Measurements from ENCODE around the gene TGM2.

TGM2 gene

DNA sequence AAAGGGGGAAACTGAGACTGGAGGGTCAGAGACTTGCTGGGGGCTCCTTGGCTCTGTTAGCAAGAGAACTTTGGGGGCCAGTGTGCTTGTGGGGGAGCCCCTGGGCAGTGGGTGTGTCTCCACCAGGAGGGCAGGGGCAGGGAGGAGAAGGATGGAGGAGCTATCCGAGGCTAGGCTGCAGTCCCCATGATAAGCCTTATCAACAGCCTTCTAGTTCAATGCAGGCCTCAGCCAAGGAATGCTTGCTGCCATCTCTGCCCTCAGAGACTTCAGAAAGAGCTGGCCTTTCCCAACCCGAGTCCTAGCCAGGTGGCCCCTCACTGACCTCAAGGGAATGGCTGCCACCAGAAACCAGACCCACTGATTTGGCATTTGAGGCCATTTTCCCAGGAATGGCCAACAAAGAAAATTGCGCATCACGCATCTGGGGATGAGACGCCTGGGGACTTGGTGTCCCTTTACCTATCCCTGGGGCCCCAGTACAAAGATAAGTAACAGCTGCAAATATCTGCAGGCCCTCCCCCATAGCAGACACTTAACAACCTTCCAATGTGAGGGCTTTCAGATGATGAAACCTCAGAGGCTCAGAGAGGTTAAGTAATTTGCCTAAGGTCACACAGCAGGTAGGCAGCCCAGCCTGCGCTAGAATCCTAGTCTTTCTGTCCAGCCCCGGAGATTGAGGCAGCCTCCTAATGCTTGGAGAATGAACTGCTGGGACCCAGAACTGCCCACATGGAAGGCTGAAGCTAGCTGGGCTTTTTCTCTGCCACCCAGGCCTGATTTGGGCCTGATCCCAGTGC is 4.9 kb downstream of the TGM2 start:
- DNase-seq (ENCODE audit: low spot score): no peak

DNA sequence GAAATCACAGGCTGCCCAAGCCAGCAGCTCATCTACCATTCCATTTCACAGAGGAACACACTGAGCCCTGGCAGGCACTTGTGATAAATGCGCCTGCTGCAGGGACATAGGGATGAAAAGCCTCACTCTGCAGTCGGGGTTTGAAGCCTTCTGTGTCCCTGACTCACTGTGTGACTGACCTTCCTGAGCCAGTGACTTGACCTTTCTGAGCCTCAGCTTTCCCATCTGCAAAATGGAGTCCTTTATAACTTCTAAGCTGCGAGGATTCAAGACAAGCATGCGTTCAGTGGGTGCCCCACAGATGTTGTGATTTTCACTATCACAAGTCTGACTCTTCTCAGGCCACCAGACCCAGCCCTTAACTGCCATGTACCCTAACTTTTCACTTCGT is 5.5 kb downstream of the TGM2 start:
- no peak for DNase-seq (ENCODE audit: low spot score)

DNA sequence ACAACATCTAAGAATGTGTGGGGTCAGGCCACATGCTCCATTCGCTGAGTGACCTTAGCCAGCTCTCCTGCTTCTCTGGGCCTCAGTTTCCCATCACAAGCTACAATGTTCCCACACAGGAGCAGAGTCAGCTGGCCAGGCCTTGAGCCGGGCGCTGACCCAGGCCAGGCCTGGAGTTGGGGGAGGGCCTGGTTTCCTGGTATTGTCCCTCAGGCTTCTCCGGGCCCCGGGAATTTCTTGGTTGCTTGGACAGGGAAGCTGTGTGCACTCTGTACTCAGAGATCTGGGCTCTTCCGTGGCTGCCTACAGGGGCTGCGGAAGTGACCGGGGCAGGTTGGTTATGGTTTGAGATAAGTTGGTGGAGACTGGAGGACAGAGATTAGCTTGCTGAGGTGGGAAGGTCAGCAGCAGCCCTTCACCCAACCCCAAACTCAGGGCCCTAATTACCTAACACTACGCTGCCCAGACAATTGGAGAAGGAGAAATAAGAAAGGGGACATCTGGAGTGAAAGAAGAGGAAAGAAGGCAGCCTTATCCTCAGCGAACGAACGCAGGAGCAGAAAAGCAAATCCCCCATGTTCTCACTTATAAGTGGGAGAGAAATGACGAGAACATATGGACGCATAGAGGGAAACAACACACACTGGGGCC is 6.2 kb downstream of the TGM2 start:
- DNase-seq (ENCODE audit: low spot score): no peak

DNA sequence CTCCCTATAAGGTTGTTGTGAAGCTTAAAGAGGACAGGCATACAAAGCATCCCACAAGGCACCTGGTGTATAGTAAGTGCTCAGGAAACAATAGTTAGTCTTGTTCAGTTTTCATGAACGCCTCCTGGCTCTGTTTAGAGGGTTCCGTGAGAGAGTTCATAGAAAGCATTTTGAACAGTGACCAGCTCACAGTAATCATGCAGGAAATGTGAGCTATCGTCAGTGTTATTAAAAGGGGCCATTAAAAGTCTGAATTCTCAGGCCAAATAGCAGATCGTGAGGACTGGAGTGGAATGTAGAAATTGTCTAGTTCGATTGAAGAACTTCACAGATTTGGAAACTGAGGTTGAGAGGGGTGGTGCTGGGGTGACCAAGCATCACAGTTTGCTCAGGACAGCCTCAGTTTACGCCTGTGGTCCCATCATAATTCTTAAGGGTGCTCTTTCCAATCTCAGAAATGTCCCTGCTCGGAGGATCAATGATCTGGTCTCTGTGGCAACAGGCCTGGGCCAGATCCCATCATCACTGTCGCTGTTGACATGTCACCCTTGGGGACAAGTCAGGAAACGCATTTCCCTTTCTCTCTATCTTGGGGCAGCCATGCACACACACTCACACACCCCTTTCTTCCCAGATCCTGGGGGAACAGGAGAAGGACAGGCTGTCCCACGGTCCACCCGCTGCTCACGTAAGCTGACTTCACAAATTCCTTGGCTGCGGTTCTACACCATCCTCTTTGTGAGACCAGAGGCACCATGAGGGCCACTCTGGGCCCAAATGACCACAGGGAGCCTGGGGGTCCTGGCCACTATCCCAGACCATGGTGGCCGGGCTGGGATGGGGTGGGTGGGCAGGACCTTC is 7.2 kb downstream of the TGM2 start:
- DNase-seq (ENCODE audit: low spot score): no peak

DNA sequence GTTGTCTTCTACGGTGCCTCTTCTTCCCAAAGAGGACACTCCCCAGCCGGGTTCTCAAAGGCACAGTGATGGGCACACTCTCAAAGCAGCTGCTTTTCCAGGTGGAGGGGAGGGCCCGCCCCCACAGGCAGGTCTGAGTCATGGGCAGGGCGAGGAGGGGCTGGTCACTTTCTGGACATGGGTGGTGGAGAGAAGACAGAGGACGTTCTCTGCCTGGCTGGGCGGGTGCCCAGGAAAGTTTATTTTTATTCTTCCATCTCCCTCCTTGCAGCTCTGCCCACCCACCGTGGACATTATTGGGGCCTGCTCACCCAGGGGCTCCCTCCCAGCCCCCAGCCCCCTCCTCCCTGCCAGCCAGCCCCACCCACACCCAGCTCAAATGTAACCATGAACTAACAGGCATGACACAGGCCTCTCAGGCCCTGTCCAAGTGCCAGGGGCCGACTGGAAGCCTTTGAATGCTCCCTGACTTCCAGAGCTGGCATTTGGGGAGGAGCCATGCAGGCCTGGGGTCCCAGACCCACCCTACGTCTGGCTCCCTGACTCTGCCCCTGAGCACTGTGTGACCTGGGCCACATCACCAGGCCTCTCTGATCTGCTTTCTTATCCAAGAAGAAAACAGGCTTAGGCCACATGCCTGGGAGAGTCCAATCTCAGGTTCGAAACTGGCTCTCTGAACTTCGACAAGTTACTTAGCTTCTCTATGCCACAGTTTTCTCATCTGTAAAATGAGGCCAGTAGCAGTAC is 8.0 kb downstream of the TGM2 start:
- DNase-seq (ENCODE audit: low spot score): no peak

DNA sequence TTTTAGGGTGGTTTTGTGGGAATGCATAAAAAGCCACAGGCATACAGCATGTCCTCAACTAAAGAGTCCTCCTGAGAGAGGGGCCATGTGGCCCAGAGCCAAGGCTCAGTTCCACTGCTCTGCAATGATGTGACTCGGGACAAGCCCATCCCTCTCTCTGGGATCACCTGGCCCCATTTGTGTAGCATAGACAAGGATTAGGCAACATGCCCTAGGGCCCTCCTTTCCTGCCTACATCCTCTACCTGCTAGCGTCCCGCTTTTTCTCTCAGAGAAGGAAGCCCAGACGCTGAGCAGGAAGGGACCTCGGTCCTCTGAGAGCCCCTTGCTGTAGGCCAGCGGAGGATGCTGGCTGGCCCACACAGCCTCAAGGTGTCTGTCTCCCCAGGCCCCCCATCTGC is 8.8 kb downstream of the TGM2 start:
- no peak for DNase-seq (ENCODE audit: low spot score)

DNA sequence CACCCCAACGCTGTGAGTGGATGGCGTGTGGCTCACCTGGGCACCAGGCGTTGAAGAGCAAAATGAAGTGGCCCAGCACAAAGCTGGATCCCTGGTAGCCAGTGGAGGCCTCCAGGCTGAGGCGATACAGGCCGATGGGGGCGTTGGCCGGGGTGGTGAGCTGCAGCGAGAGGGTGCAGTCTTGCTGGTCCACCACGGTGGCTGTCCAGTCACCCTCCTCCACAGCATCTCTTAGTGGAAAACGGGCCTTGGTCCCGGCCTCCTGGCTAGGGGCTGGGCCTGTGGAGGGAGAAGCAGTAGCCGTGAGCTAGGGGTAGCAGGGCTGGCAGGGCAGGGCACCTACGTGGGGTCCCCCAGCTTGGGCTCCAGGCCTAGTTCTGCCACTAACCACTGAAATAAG is 9.3 kb downstream of the TGM2 start:
- DNase-seq (ENCODE audit: low spot score): no peak

DNA sequence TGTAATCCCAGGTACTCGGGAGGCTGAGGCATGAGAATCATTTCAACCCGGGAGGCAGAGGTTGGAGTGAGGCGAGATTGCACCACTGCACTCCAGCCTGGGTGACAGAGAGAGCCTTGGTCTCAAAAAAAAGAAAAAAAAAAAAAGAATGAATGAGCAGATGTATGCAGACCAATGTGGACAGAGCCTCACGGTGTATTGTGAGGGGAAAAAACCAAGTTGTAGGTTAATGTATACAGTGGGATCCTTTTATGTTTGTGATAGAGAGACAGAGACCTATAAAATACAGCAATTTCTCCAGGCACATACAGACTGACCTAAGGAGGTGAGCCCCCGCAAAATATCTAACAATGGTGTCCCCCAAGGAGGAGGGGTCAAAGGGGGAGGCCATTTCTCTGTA is 11.7 kb downstream of the TGM2 start:
- no peak for DNase-seq (ENCODE audit: low spot score)

DNA sequence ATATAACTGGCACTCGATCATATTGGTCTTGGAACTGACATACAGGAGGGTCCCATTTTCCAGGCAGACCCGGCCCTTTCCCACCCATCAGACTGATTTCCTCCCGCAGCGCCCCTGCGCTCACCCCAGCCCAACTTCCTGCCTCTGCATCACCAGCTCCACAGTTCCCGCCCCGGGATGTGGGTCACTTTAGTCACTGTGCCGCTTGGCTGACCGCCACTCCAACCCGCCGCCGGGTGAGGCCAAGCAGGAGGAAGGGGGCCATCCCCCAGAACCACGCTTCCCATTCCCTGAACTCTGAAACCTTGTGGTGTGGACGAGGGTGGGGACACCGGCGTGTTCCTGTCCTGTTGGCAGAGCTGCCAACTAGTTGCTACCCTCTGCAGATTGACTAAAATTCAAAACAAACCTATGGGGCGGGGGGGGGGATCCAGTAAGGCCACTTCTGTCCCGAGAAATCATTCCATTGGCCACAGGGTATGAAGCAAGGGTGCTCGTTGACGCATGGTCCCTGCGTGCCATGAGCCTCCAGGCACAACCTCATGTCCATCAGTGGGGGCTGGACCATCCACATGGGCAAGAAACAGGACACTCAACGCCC is 12.3 kb downstream of the TGM2 start:
- no peak for DNase-seq (ENCODE audit: low spot score)

DNA sequence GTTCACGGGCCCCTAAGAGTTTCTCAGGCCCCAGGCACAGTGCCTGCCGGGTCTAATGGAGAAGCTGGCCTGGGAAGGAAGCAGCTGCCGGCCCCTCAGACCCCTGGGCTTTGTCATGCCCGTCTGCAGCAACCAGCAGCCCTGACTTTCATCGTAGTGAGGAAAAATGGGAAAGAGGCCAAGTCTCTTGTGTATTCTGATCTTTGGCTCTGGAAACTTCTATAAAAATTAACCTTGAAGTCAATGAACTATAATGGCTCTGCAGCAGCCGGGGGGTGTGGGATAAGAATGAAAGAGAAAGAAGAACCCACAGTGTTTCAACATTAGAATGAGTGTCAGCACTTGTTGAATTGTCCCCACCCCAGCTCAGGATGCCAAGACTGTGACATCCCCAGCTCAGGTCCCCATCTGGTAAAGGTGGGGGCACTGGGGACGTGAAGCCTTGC is 12.9 kb downstream of the TGM2 start:
- DNase-seq (ENCODE audit: low spot score): no peak

DNA sequence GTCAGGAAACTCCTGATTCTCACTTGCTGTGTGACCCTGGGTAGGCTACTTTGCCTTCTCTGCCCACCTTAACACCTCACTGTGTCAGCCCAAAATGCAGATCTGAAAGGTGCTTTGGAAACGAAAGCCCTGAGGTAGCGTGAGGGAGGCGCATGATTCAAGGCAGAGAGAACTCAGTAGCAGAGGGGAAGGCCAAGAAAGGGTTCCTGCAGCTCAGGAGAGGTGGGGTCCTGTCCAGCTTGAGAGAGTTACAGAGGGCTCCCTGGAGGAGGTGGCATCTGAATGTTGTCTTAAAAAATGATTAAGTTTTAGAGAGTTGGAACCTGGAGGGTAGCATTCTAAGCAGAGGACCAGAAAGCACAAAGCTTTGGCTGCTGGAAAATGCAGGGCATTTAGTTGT is 13.6 kb downstream of the TGM2 start:
- no peak for DNase-seq (ENCODE audit: low spot score)

DNA sequence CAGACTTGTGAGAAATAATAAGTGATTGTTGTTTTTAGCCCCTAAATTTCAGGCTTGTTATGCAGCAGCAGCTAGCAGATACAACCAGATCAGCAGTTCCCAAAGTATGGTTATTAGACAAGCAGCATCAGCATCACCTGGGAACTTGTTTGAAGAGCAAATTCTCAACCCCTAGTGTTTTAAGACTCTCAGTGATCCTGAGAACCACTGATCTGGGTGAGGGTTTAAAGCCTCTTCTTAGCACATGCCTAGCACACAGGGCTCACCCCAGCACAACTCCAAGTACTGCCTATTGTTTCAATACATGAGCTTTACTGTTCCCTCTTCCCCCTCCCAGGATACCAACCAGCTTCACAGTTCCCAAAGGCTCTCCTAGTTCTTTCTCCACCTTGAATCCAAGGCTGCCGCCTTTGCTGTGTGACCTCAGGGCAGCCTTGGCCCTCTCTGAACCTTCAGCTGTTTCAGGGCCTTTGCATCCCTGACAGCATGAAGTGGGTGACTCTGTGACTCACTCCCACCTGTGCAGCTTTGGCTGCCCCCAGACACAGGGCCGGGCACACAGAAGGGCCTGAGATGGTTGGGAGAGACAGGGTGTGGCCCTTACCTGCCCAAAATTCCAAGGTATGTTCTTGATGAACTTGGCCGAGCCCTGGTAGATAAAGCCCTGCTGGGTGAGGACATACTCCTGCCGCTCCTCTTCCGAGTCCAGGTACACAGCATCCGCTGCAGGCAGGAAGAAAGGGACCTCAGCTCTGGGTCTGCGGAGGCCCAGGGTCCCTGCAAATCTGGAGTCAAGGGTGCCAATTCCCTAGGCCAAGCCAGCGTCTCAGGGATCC is 14.5 kb downstream of the TGM2 start:
- DNase-seq (ENCODE audit: low spot score): no peak

DNA sequence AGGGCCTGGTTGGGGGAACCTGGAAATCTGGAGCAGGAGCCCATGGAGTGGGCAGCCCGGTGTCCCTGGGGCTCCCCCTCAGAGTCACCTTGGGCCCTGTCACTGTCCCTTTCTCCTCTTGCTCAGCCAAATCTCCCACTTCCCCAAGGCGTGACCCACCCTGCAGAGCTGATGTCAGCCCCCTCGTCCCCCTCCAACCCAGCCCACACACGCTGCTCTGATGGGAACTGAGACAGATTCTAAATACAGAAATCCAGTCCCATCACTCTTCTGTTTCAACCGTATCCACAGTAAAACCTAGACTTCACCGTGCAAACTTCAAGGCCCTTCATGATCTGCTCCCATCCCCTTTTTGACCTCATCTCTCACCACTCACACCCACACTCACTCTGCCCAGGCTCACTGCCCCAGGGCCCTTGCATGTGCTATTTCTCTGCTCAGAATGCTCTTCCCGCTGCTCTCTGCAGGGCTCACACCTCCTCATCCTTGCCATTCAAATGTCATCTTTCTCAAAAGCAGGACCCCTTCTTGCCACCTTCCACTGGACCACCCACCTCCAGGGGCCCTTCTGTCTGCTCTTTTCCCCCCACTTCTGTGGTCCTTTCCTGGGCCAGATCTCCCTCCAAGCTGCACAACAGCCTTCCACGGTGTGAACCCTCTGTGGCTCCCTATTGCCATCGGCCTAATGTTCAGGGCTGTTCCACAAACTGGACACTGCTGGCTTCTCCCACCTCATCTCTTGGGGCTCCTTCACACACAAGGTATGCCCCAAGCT is 16.6 kb downstream of the TGM2 start:
- no peak for DNase-seq (ENCODE audit: low spot score)

DNA sequence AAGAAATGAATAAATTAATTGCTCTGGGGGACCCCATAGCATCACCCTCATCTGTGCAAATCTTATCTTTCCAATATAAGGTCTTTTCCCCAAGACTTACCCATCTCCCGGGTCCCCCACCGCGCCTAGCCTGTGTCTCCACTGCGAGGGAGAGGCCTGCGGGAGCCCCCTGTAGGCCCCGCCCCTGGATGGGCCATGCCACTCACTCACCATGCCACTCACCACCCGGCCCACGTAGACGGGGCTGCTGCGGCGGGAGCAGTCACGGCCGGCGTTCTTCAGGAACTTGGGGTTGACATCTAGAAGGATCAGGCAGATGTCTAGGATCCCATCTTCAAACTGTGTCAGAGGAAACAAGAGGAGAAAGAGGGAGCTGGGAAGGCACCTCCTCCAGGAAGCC is 17.3 kb downstream of the TGM2 start:
- DNase-seq (ENCODE audit: low spot score): no peak

DNA sequence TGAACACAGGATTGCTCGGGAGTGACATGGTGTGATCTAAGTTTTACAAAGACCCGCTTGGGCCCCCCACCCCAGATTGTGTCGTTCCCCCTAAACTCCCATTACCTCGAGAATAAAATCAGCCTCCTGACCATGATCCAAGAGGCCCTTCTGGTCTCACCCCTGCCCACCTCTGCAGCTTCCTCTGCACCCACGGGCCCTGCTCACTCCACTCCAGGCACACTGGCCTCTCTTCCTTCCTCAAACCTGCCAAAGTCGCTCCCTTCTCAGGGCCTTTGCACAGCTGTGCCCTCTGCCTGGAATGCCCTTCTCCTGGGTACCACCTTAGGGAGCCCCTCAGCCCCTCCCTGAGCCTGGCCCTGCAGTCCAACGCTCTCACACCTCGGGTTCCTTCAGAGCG is 17.9 kb downstream of the TGM2 start:
- DNase-seq (ENCODE audit: low spot score): no peak

DNA sequence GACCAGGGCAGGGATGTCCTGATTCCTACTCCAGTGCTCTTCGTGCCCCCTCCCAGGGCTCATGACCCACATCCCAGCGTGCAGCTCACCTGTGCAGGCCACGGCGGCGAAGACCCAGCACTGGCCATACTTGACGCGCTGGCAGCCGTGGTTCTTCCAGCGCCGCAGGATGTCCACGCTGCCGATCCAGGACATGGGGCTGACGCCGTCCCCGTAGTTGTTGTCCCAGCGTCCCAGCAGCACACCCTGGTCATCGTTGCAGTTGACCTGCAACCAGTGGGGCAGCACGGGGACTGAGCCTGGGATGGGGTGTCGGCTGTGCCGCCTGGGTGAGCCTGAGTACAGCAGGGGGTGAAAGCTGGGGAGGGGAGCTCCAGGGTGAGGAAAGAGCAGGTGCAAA is 18.4 kb downstream of the TGM2 start:
- DNase-seq (ENCODE audit: low spot score): no peak

DNA sequence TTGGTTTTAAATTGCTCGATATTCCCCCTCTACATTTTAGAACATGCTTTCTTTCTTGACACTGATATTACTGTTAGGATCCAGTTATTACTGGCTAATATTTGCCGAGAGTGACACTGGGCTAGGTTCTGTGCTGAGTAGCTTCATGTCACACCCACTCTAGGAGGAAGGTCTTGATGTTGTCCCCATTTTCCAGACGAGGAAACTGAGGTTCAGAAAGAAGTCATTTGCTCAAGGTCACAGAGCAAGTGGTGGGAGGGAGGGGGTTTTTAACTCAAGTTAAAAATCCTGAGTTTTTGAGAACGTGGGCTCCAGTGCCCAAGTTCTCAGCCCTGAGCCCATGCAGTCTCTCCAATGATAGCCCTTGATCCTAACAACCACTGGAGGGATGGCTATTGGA is 18.9 kb downstream of the TGM2 start:
- no peak for DNase-seq (ENCODE audit: low spot score)

DNA sequence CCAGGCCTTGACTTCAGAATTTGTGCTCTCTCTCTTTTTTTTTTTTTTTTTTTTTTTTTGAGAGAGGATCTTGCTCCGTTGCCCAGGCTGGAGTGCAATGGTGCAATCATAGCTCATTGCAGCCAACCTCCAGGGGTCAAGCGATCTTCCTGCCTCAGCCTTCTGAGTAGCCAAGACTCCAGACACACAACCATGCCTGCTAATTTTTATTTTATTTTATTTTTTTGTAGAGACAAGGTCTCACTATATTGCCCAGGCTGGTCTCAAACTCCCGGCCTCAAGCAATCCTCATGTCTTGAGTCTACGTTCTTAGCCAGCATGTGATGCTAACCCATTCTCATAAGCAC is 19.4 kb downstream of the TGM2 start:
- no peak for DNase-seq (ENCODE audit: low spot score)

DNA sequence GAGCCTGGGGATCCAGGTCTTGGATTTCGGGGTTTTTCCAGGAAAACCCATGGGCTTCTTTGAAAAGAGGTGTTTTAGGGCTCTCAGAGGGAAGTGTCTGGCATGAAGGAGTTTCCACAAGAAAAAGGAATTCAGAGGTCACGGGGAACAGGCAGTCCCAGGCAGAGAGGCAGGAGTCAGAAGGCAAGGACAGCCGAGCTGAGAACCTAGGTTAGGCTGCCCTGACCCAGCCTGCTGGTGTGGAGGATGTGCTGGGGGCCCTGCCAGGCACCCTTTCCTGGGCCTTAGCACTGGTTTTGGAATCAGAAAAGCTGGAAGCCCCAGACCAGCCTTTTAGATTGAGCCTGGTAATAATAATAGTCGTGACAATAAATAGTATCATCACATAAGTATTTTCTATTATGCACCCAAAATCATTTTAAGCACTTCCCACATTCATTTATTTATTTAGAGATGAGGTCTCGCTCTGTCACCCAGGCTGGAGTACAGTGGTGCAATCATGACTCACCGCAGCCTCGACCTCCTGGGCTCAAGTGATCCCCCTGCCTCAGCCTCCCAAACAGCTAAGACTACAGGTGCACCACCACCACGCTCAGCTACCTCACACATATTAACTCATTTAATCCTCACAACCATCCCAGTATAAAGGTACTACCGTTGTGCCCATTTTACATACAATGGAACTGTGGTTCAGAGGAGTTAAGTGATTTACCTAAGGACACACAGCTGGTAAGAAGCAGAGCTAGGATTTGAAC is 19.9 kb downstream of the TGM2 start:
- DNase-seq (ENCODE audit: low spot score): no peak

DNA sequence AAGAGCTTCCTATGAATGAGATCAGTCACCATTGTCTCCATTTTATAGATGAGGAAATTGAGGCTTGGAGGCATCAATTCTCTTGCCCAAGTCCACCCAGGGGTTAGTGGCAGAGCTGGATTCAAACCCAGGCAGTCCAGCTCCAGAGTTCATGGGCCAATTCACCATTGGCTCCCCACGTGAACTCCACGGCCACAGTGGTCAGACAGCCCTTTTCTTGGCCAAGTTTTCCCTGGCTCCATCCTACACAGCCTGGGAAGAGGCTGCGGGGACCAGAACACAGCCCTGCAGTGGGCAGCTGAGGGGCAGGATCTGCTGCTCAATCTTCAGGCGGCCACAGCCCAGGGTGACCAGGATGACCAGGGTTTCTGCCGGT is 20.5 kb downstream of the TGM2 start:
- DNase-seq (ENCODE audit: low spot score): no peak

Data from globus pallidus (tissue), 1 donor.